Lower leg skin (tissue), 4 donors: ENCODE data around the gene SLX9. TPM values are rescaled to one million over a fixed set of nuclear protein-coding genes. Genes with fewer than 3 reads are reported as not detected.

Experiments
- DNase-seq, 2 donors: peaks; one replicate each; pipeline ENCODE4 v3.0.0-alpha.2; 2019; ENCODE audit warnings: low spot score in 2 of 2
- H3K4me3 ChIP-seq: fragments of 200-600 bp; sonication (generic); 2 replicates; pipeline ENCODE4 v1.5.1; 2017; ENCODE audit warnings: mild to moderate bottlenecking, low read depth; ENCODE audit not compliant: poor library complexity, severe bottlenecking
- CTCF ChIP-seq, 3 donors: fragments of 450-650 bp; IDR thresholded peaks; one replicate each; pipeline ENCODE4 v1.5.1; 2016; ENCODE audit warnings: antibody characterized with exemption in 3 of 3, mild to moderate bottlenecking in 3 of 3, moderate library complexity in 2 of 3
- POLR2A ChIP-seq, 2 donors: fragments of 450-650 bp; IDR thresholded peaks; one replicate each; pipeline ENCODE4 v1.6.1; 2016 to 2017; ENCODE audit warnings: antibody characterized with exemption in 2 of 2, mild to moderate bottlenecking in 1 of 2, moderate library complexity in 1 of 2
- WGBS, 2 donors: methylation state at CpG; one replicate each; pipeline ENCODE4 v1.1.5; 2018; 5-methylcytosine and 5-hydroxymethylcytosine counted together
- intact Hi-C: fragments of 100-400 bp; cut with DNase I; formaldehyde crosslinking; loops from one replicate; pipeline ENCODE4 v1.15.0; 2023; ENCODE audit warnings: low total_unique reads
- total RNA-seq, 4 donors: library from RNA; depleted of rRNA; stranded (reverse); fragments of >200 nt; gene quantifications; one replicate each; pipeline ENCODE4 v1.1.0, GENCODE V29; 2016

The SLX9 gene
- total RNA-seq, 4 donors from 2014 or later = 19.0 to 36.4 (median 31.6) TPM

DNA sequence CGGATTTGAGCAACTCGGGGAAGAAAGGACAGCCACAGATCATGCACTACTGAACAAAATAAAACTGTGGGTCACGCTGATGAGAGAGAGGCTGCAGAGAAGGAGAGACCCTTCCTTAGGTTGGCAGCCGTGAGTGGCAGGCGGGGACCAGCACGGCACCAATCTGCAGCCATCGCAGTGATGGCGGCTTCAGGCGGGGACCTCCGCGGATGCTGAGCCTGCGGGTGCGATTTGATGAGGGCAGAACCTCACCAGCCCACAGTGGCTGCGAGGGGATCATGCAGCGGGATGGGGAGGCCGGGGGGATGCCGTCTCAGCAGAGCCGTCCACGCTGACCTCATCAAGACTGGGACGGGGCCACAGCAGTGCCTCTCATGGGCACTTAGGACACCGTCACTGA is 30.9 kb upstream of the SLX9 start:
- H3K4me3 ChIP-seq = no peak overlapping the region
- WGBS, 2 donors = 91 to 96% methylated on average over 21 of the region's 21 CpGs
- intact Hi-C loops = no loop called here
- DNase-seq = no peak
- no peak for TF ChIP-seq POLR2A (IDR thresholded peaks at IDR 0.05)
- TF ChIP-seq CTCF (IDR thresholded peaks at IDR 0.05) = no peak

DNA sequence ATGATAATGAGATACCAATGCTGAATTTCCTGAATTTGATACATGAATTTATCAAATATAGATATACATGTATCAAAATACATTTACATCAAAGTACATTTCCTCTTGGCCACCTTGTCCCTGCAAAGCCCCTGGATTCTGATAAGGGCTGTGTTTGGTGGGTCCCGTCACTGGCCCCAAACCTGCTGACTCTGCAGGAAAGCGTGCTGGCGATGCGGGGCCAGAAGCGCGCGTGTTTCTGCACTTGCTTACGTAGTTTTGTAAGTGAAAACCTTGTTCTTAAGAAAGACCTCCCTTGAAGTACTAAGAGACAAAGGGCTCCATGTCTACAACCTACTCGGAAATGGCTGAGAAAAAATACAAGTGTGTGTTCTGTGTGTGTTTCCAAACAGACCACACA is 30.1 kb upstream of the SLX9 start:
- no peak overlapping the region for H3K4me3 ChIP-seq
- intact Hi-C loops = no loop called here
- TF ChIP-seq POLR2A (IDR thresholded peaks at IDR 0.05) = no peak
- no peak for TF ChIP-seq CTCF (IDR thresholded peaks at IDR 0.05)
- WGBS, 2 donors = 89 to 91% methylated on average over 9 of the region's 9 CpGs
- no peak for DNase-seq

GRCh38 chr21:44910229-44911067 is 29.4 kb upstream of the SLX9 start:
- no peak overlapping the region for H3K4me3 ChIP-seq
- DNase-seq = no peak
- WGBS, 2 donors = 86 to 89% methylated on average over 18 to 24 of the region's 27 CpGs
- intact Hi-C loops = no loop called here
- no peak for TF ChIP-seq POLR2A (IDR thresholded peaks at IDR 0.05)
- TF ChIP-seq CTCF (IDR thresholded peaks at IDR 0.05) = no peak

GRCh38 chr21:44911068-44911383 is 28.8 kb upstream of the SLX9 start:
- 49 to 67% methylated on average over 10 of the region's 10 CpGs for WGBS, 2 donors
- TF ChIP-seq POLR2A (IDR thresholded peaks at IDR 0.05) = no peak
- TF ChIP-seq CTCF (IDR thresholded peaks at IDR 0.05) = no peak

DNA sequence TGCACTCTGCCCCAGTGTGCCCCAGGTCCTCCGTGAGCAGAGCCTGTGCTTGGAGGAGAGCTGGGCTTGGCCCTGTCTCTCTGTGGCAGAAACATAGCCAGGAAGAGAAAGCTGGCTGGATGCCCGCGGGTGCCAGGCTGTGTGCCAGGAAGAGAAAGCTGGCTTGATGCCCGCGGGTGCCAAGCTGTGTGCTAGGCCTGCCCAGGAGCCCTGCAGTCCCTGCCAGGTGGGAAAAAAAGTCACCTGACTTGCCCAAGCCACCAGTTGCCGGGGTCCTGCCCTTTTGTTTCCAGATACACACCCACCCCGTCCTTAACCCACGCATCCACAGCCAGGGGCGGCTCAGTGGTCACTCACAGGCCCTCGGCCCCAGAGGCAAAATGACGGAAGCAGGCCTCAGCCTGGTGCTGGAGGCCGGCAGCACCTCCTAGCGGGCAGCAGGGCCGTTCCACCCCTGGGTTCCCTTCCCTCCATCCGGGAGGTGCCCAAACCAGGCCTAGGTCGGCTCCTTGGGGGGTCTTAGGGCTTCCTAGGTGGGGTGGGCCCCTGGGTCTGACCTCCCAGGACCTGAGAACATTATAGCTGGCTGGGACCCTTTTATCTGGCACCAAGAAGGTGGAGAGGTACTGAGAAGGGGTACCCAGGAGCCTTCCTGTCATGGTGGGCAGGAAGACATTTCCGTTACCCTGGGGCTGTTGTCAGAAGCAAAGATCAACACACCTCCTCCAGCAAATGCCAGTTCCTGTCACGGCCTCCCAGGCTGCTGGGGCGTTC is 28.3 kb upstream of the SLX9 start:
- intact Hi-C loops = no loop called here
- H3K4me3 ChIP-seq = no peak overlapping the region
- TF ChIP-seq POLR2A (IDR thresholded peaks at IDR 0.05) (no peak), CTCF (IDR thresholded peaks at IDR 0.05) (peak in 1 of 3 donors; percentile 38)
- 27 to 32% methylated on average over 13 to 17 of the region's 19 CpGs for WGBS, 2 donors
- DNase-seq = peak; percentile 73 to 95

More at GRCh38 chr21:44911068-44911383, 28.8 kb upstream of the SLX9 start:
- intact Hi-C loops = no loop called here
- H3K4me3 ChIP-seq = no peak overlapping the region
- no peak for DNase-seq
